H9 (cell line): ENCODE measurements around the gene DUSP10. TPM values are rescaled to one million over a fixed set of nuclear protein-coding genes. Genes with fewer than 3 reads are reported as not detected.

Experiments
- DNase-seq: peaks from one replicate; pipeline ENCODE4 v3.0.0-alpha.2; 2017
- H2AFZ ChIP-seq: one replicate; pipeline ENCODE4 v1.6.1; 2013; ENCODE audit warnings: mild to moderate bottlenecking, low read length, control low read depth, moderate library complexity
- H2AK5ac ChIP-seq: 2 replicates; pipeline ENCODE4 v1.6.1; 2013; ENCODE audit warnings: low read length, control low read depth, mixed read lengths; ENCODE audit not compliant: insufficient read length
- H2BK120ac ChIP-seq: one replicate; pipeline ENCODE4 v1.6.1; 2013; ENCODE audit warnings: low read depth, mild to moderate bottlenecking, low read length, control low read depth, inconsistent platforms; ENCODE audit not compliant: poor library complexity, severe bottlenecking
- H2BK12ac ChIP-seq: 2 replicates; pipeline ENCODE4 v1.6.1; 2013; ENCODE audit warnings: low read length, control low read depth, mixed read lengths, low read depth; ENCODE audit not compliant: insufficient read length
- H2BK15ac ChIP-seq: 2 replicates; pipeline ENCODE4 v1.6.1; 2013; ENCODE audit warnings: low read depth, low read length, control low read depth
- H2BK20ac ChIP-seq: one replicate; pipeline ENCODE4 v1.6.1; 2013; ENCODE audit warnings: low read depth, mild to moderate bottlenecking, low read length, control low read depth, inconsistent platforms; ENCODE audit not compliant: poor library complexity, severe bottlenecking
- H2BK5ac ChIP-seq: 2 replicates; pipeline ENCODE4 v1.6.1; 2013; ENCODE audit warnings: low read length, control low read depth, mixed read lengths; ENCODE audit not compliant: insufficient read length
- H3K14ac ChIP-seq: 2 replicates; pipeline ENCODE4 v1.6.1; 2013; ENCODE audit warnings: low read length, control low read depth; ENCODE audit not compliant: insufficient read depth
- H3K18ac ChIP-seq: 2 replicates; pipeline ENCODE4 v1.6.1; 2013; ENCODE audit warnings: low read depth, mild to moderate bottlenecking, mixed read lengths, low read length, control low read depth; ENCODE audit not compliant: insufficient read length
- H3K23ac ChIP-seq: 2 replicates; pipeline ENCODE4 v1.6.1; 2013; ENCODE audit warnings: low read length, control low read depth, mixed read lengths, low read depth; ENCODE audit not compliant: insufficient read length
- H3K23me2 ChIP-seq: 2 replicates; pipeline ENCODE4 v1.6.1; 2013; ENCODE audit warnings: low read depth, mild to moderate bottlenecking, mixed read lengths, low read length, control low read depth; ENCODE audit not compliant: insufficient read length, poor library complexity, severe bottlenecking
- H3K27ac ChIP-seq: 2 replicates; pipeline ENCODE4 v1.5.1; 2013; ENCODE audit warnings: low read length, control low read depth, mixed read lengths, low read depth; ENCODE audit not compliant: insufficient read length
- H3K27me3 ChIP-seq: 2 replicates; pipeline ENCODE4 v1.6.1; 2013; ENCODE audit warnings: low read length, control low read depth, inconsistent platforms; ENCODE audit not compliant: insufficient read depth
- H3K4ac ChIP-seq: 2 replicates; pipeline ENCODE4 v1.6.1; 2013; ENCODE audit warnings: low read depth, mild to moderate bottlenecking, control low read depth, inconsistent platforms, low read length, moderate library complexity
- H3K4me1 ChIP-seq: 2 replicates; pipeline ENCODE4 v1.6.1; 2013; ENCODE audit warnings: low read length, control low read depth, inconsistent platforms; ENCODE audit not compliant: insufficient read depth
- H3K4me2 ChIP-seq: 2 replicates; pipeline ENCODE4 v1.6.1; 2013; ENCODE audit warnings: low read length, control low read depth, mixed read lengths; ENCODE audit not compliant: insufficient read length, insufficient read depth
- H3K56ac ChIP-seq: 2 replicates; pipeline ENCODE4 v1.6.1; 2013; ENCODE audit warnings: low read depth, mild to moderate bottlenecking, mixed read lengths, low read length, control low read depth; ENCODE audit not compliant: insufficient read length
- H3K79me1 ChIP-seq: 2 replicates; pipeline ENCODE4 v1.6.1; 2013; ENCODE audit warnings: low read depth, mild to moderate bottlenecking, moderate library complexity, low read length, control low read depth, inconsistent platforms; ENCODE audit not compliant: insufficient read depth, poor library complexity, severe bottlenecking
- H3K79me2 ChIP-seq: 2 replicates; pipeline ENCODE4 v1.6.1; 2013; ENCODE audit warnings: low read length, control low read depth, inconsistent platforms; ENCODE audit not compliant: insufficient read depth
- H3K9ac ChIP-seq: 2 replicates; pipeline ENCODE4 v1.6.1; 2013; ENCODE audit warnings: low read length, control low read depth, mixed read lengths; ENCODE audit not compliant: insufficient read length; ENCODE audit errors: extremely low read depth
- H3K9me3 ChIP-seq: one replicate; pipeline ENCODE4 v1.6.1; 2013; ENCODE audit warnings: low read depth, low read length, inconsistent platforms; ENCODE audit not compliant: control insufficient read depth
- H3T11ph ChIP-seq: one replicate; pipeline ENCODE4 v1.6.1; 2013; ENCODE audit warnings: mild to moderate bottlenecking, low read length, control low read depth, inconsistent platforms
- H4K20me1 ChIP-seq: one replicate; pipeline ENCODE4 v1.6.1; 2013; ENCODE audit not compliant: control insufficient read depth, insufficient read length, insufficient read depth
- H4K5ac ChIP-seq: 2 replicates; pipeline ENCODE4 v1.6.1; 2013; ENCODE audit warnings: low read depth, mild to moderate bottlenecking, mixed read lengths, low read length, control low read depth; ENCODE audit not compliant: insufficient read length
- H4K8ac ChIP-seq: replicated peaks from 2 replicates; pipeline ENCODE4 v1.6.1; 2013; ENCODE audit warnings: low read length, control low read depth, mixed read lengths, low read depth; ENCODE audit not compliant: insufficient read length
- H4K91ac ChIP-seq: 2 replicates; pipeline ENCODE4 v1.6.1; 2013; ENCODE audit warnings: low read depth, mild to moderate bottlenecking, moderate library complexity, mixed read lengths, low read length, control low read depth; ENCODE audit not compliant: insufficient read length
- H3K27ac Mint-ChIP-seq, 3 experiments: 2 replicates in 2 of 3; 3 replicates in 1 of 3; pipeline ENCODE4 v1.8.0; 2020 to 2021; ENCODE audit warnings: mixed read lengths in 3 of 3, mild to moderate bottlenecking in 1 of 3, moderate library complexity in 1 of 3
- H3K27me3 Mint-ChIP-seq: 2 replicates; pipeline ENCODE4 v1.8.0; 2021; ENCODE audit warnings: low read depth, mild to moderate bottlenecking, moderate library complexity, mixed read lengths
- H3K36me3 Mint-ChIP-seq, 3 experiments: 2 replicates in 2 of 3; 3 replicates in 1 of 3; pipeline ENCODE4 v1.8.0; 2020 to 2021; ENCODE audit warnings: low read depth in 3 of 3, mixed read lengths in 3 of 3; ENCODE audit not compliant: insufficient read depth in 1 of 3
- H3K4me1 Mint-ChIP-seq, 2 experiments: 2 replicates each; pipeline ENCODE4 v1.8.0; 2020; ENCODE audit warnings: mixed read lengths in 2 of 2
- H3K4me3 Mint-ChIP-seq, 2 experiments: 2 replicates in 1 of 2; 3 replicates in 1 of 2; pipeline ENCODE4 v1.8.0; 2020 to 2021; ENCODE audit warnings: mild to moderate bottlenecking in 2 of 2, mixed read lengths in 2 of 2, moderate library complexity in 1 of 2
- H3K9me3 Mint-ChIP-seq, 2 experiments: 2 replicates in 1 of 2; 3 replicates in 1 of 2; pipeline ENCODE4 v1.8.0; 2020; ENCODE audit warnings: mild to moderate bottlenecking in 2 of 2, mixed read lengths in 2 of 2, moderate library complexity in 1 of 2
- CTCF ChIP-seq: fragments of 200-600 bp; sonication (generic); conservative IDR thresholded peaks from 3 replicates; pipeline ENCODE4 v1.8.0; 2021; ENCODE audit warnings: antibody characterized with exemption, mild to moderate bottlenecking
- WGBS: extraction: QIAGEN DNeasy Blood & Tissue Kit; methylation state at CpG from one replicate; pipeline ENCODE4 v1.1.7; 2013; ENCODE audit warnings: missing lambda C conversion rate, low lambda C conversion rate, mixed read lengths; ENCODE audit not compliant: insufficient read length; ENCODE audit errors: extremely low coverage; 5-methylcytosine and 5-hydroxymethylcytosine counted together
- total RNA-seq: library from RNA; stranded (reverse); gene quantifications from 2 replicates; pipeline ENCODE4 v1.2.1, GENCODE V29; 2021

DUSP10 gene
- total RNA-seq, 1 experiment from 2014 or later: 2.0 TPM

GRCh38 chr1:221709854-221710253 lies 32.0 kb downstream of the DUSP10 start:
- no peaks in the 10 kb centered on the region for H3K79me2 ChIP-seq
- TF ChIP-seq CTCF: no peak
- peaks cover 26 to 30% of the 10 kb centered on the region in 2 experiments for H3K4me1 Mint-ChIP-seq
- no peak overlapping the region for H2BK12ac ChIP-seq
- no peak overlapping the region for H3K4me2 ChIP-seq
- WGBS: no CpG with 5 or more reads among the region's 3 CpGs
- no peak overlapping the region for H3K4ac ChIP-seq
- H3T11ph ChIP-seq: no peak overlapping the region
- no peak overlapping the region for H3K4me3 Mint-ChIP-seq
- H2AFZ ChIP-seq: no peak overlapping the region
- H4K8ac ChIP-seq: no peak overlapping the region
- no peak overlapping the region for H4K5ac ChIP-seq
- no peak overlapping the region for H3K23ac ChIP-seq
- peak overlapping the region; percentile 62 for H2BK20ac ChIP-seq
- 0 out of 2 replicates have a peak overlapping the region, but pooled peaks have one; percentile 13 for H2BK15ac ChIP-seq
- no peak overlapping the region for H3K18ac ChIP-seq
- H3K9me3 ChIP-seq: no peaks in the 10 kb centered on the region
- no peak overlapping the region for H3K9ac ChIP-seq
- H3K27me3 Mint-ChIP-seq: no peaks in the 10 kb centered on the region; the same call in 1 of the 2 replicates
- H3K27ac Mint-ChIP-seq: no peak overlapping the region
- H2BK5ac ChIP-seq: no peak overlapping the region
- no peaks in the 10 kb centered on the region for H3K23me2 ChIP-seq
- H2AK5ac ChIP-seq: no peak overlapping the region
- H4K91ac ChIP-seq: no peak overlapping the region
- no peak for DNase-seq
- peaks cover 4% of the 10 kb centered on the region; the same call in 1 of the 2 replicates for H3K4me1 ChIP-seq
- H3K14ac ChIP-seq: no peak overlapping the region
- H3K56ac ChIP-seq: no peak overlapping the region
- no peak overlapping the region for H2BK120ac ChIP-seq
- no peaks in the 10 kb centered on the region for H3K79me1 ChIP-seq
- no peaks in the 10 kb centered on the region for H3K27me3 ChIP-seq
- H3K36me3 Mint-ChIP-seq: peaks cover 7 to 12% (median 9%) of the 10 kb centered on the region in 3 experiments
- no peaks in the 10 kb centered on the region for H4K20me1 ChIP-seq
- H3K27ac ChIP-seq: no peak overlapping the region
- peaks cover 3 to 7% of the 10 kb centered on the region in 2 experiments; a peak in 2 of 5 replicates for H3K9me3 Mint-ChIP-seq
